Stimulated activated CD4-positive, alpha-beta T cell treated with anti-CD3 and anti-CD28 coated beads, Interleukin-12 subunit alpha, Interleukin-12 subunit beta, amount 100 ng/mL, for 48 hours (primary cell): ENCODE results near the gene DNAH2.

Experiments used
- DNase-seq, 3 donors: peaks; one replicate each; pipeline ENCODE4 v3.0.0-alpha.2; 2020; ENCODE audit warnings: low read depth in 2 of 3, low spot score in 1 of 3

DNAH2 gene

DNA sequence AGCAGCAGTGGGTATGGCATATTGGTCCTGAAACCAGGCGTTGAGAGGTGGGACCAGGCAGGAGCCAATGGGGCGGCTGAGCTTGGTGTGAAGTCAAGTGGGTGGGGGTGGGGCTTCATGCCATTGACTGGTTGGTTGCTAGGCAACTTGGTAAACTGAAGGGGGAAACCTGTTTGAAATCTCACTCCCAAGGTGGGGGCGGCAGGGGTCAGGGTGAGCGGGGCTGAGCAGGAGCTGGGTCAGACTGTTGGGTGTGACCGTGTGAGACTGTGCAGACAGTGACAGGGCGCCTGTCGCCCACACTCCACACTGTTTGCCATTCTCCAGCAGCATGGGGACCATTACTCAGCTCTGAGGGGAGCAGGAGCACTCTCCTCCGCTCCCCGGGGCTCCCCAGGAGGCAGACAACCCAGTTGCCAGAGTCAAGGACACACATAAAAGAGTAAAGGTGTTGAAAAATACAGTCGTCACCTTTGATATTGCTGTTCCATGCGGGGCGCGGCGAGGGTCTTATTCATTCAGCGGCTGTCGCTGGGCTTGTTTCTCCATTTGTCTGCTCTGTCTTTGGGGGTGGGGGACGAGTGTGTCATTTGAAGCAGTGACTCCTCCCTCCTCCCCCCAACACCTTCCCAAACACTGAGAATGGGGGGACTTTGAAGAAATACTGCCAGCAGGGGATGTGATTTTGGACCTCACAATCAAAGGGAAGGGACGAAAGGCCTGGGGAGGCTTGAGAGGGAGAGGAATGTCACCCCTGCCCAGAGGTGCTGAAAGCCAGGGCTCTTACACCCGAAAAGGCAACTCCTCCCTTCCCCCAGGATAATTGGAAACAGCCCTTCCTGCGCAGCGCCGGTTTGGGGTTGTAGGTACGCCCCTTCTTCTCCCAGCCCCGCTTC is 13.7 kb upstream of the DNAH2 start:
- no peak for DNase-seq

- no peak for DNase-seq
These were observed 12.8 kb upstream of the DNAH2 start, which contains the start of gene EFNB3 for GRCh38 chr17:7704601-7705268. Gene EFNB3 (plus strand): TSS chr17:7705202. CDS start chr17:7705599, 397 bp downstream.

DNA sequence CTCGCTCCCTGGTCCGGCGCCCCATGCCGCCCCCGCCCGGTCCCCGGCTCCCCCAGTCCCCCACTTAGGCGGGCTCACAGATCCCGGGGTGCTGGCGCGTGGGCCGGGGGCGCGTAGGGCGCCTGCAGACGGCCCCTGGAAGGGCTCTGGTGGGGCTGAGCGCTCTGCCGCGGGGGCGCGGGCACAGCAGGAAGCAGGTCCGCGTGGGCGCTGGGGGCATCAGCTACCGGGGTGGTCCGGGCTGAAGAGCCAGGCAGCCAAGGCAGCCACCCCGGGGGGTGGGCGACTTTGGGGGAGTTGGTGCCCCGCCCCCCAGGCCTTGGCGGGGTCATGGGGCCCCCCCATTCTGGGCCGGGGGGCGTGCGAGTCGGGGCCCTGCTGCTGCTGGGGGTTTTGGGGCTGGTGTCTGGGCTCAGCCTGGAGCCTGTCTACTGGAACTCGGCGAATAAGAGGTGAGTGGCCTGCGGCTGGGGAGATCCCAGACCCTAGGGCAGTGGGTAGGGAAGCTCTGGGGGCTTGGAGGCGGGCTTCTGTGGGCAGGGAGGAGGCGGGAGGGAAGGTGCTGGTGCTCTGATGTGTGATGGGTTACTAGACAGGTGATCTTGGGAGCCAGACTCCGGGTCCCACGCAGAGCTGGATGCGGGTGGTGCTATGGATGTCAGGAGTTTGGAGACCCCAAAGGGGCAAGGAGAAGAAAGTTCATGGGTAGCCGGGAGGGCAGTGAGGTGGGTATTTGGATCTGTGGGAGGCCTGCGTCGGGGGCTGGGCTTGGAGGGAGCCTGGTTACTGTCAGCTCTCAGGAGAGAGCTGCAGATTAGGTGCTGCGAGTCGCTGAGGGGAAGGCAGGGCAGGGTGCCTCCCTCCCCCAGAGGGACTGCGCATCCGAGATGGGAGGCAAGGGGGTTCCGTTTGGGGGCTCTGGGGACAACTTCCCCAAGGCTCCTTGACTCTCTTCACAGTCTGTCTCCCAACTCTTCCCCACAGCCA is 12.0 kb upstream of the DNAH2 start:
- no peak for DNase-seq

- no peak for DNase-seq
These were observed 10.8 kb upstream of the DNAH2 start for GRCh38 chr17:7706631-7707354.

- no peak for DNase-seq
These were observed 10.1 kb upstream of the DNAH2 start for GRCh38 chr17:7707446-7707845.

DNA sequence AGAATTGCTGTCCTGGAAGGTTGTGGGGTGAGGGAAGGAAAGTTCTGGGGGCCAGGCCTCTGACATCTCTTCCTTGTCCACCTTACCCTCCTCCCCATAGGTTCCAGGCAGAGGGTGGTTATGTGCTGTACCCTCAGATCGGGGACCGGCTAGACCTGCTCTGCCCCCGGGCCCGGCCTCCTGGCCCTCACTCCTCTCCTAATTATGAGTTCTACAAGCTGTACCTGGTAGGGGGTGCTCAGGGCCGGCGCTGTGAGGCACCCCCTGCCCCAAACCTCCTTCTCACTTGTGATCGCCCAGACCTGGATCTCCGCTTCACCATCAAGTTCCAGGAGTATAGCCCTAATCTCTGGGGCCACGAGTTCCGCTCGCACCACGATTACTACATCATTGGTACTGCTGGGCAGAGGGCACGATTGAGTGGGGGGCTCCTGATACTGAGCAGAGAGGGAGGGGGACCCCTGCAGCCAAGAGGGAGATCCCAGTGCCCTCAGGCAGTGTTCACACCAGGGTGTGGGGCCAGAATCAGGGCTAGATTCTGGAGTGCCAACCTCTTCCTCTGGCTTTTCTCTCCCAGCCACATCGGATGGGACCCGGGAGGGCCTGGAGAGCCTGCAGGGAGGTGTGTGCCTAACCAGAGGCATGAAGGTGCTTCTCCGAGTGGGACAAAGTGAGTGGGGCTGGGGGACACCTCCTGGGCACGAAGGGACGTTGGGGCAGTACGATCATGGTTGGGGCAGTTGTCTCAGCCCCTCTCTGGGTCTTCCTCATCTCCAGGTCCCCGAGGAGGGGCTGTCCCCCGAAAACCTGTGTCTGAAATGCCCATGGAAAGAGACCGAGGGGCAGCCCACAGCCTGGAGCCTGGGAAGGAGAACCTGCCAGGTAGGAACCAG is 9.4 kb upstream of the DNAH2 start:
- DNase-seq = no peak

DNA sequence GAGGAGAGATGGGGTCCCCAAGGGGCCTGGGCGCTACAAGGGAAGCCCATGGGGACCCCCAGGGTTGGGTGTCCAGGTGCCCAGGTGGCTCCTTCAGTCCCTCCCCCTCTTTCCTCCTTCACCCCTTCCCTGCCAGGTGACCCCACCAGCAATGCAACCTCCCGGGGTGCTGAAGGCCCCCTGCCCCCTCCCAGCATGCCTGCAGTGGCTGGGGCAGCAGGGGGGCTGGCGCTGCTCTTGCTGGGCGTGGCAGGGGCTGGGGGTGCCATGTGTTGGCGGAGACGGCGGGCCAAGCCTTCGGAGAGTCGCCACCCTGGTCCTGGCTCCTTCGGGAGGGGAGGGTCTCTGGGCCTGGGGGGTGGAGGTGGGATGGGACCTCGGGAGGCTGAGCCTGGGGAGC is 8.5 kb upstream of the DNAH2 start:
- no peak for DNase-seq

DNA sequence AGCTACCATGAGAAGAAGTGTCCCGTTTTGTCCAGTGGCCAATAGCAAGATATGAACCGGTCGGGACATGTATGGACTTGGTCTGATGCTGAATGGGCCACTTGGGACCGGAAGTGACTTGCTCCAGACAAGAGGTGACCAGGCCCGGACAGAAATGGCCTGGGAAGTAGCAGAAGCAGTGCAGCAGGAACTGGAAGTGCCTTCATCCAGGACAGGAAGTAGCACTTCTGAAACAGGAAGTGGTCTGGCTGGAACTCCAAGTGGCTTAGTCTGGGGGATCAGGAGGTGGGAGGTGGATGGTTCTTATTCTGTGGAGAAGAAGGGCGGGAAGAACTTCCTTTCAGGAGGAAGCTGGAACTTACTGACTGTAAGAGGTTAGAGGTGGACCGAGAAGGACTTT is 7.2 kb upstream of the DNAH2 start:
- DNase-seq = no peak

- no peak for DNase-seq
These were observed 6.3 kb upstream of the DNAH2 start for GRCh38 chr17:7711051-7711755.

DNA sequence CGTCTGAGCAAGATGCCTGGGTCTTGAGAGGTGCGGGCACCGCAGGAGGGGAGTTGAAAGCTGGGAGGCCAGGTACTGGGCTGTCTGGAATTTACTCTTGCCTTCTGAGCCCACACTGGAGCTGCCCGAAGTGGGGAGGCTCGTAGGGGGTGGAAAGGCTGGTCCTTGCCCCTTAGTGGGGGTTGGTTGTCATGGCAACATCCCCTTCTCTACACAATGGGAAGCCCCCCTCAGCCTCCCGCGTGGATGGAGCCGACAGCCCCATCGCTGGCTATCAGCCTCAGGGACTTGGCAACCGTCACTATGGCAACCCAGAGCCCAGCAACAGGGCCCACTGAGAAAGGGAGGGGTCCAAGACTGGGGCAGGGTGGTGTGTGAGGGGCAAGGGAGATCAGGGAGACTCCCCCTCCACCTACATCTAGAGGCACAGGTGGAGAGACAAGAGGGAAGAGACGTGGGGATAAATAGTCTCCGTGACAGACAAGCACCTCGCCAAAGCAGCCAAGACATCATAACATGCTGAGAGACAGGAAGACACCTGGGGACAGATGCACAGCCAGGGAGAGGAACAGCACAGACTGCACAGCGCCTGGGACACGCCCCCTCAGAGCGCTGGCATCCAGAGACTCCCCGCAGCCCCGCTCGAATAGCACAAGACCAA is 5.3 kb upstream of the DNAH2 start:
- no peak for DNase-seq

- no peak for DNase-seq
These were observed 3.8 kb upstream of the DNAH2 start for GRCh38 chr17:7713782-7714181.

- DNase-seq = no peak
These were observed 2.6 kb upstream of the DNAH2 start for GRCh38 chr17:7714721-7715594.

DNA sequence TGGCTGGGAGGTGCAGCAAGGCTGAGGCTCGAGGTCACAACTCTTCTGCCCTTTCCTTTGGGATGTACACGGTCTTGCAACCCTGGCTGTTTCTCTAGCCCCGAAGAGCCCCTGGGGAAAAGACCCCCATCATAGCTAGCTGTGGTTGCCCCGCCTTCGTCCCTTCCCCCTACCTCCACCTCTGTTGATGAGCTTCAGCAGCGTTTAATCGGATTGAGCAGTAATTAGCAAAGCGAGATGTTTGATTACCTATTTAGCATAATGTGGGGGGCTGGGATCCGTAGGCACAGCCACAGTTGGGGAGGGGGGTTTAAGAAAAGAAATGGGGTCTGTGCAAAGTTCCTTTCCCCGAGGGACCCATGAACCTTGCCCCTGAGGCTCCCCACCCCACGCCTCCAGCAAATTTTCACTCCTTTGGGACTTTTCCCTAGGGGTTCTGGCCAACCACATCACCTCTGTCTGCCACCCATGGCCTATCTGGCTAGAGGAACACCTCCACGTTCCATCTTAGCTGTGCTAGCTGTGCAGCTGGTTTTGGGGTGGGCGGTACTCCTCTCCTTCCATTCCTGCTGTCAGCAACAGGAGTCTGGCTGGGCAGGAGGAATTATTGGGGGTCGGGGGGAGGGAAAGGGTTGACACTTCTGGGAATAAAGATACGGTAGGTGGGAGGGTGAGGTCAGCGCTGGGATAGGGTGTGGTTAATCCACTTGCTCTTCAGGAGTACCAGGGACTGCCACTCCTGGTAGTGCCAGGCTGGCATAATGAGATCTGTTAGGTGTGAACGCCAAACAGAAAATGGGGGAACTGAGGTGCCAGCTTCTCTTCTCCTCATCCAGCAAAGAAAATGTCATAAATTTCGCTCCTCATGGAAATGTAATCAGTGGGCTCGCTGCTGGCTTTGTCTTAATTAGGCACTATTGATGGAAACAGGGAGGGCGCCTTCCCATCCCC is 1.3 kb upstream of the DNAH2 start:
- no peak for DNase-seq

DNA sequence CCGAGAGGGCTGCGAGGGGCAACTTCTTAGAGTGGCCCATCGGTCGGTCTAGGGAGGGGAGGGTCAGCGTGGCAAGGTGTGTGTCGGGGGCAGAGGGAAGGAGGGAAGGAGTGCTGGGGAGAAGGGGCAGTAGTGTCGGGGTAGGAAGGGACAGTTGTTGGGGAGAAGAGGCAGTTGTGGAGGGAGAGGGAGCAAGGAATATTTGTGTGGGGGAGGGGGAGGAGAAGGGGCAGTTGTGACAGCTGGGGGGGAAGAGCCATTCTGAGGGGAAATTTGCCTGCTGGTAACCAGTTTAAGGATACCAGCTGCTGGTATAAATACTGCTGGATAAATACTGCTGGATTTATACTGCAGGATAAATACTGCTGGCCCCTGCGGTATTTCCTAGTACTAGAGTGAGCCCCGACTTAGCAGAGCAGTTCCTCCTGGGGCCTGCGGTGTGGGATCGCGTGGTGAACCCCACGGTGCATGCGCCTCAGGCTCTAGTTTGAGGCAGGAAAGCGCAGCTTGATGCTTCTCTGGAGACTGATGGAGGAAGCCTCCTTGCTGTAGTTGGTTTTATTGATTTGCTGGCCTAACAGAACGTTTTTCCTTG is 309 bp downstream of the DNAH2 start:
- DNase-seq = no peak

DNA sequence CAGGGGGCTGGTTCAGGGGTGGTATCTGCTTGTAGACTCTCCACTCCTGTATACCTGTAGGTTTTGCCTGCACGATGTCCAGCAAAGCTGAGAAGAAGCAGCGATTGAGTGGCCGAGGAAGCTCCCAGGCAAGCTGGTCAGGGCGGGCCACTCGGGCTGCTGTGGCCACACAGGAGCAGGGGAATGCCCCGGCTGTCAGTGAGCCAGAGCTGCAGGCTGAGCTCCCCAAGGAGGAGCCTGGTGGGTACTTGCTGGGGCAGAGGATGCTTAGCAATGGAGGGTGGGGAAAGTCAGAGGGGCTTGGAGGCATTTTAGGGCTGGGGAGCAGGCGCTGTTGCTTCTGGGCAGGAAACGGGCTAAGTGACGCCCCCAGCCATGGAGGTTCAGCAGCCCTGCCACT is 2.1 kb downstream of the DNAH2 start:
- DNase-seq = no peak

DNA sequence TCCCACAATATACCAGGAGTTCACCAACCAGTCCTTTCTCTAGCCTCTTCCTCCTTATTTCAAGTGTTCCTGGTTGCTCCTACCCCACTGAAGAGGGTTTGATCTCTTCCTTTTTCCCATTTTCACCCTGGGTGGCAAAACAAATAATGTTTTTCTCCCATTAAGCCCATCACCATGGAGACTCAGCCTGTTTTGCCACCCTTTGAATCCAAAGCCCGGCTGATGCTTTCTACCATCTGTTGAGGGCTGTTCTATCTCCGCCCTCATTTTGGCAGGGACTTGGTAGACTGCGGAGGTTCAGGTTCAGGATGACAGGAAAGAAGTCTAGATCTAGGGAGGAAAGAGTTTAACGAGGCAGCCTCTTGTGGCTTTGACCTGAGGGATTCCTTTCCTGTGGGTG is 2.6 kb downstream of the DNAH2 start:
- DNase-seq = no peak
